Globus pallidus (tissue), 1 donor: ENCODE results near the gene FLNC.

Source experiments
- DNase-seq: peaks from one replicate; pipeline ENCODE4 v3.0.0-alpha.2; 2015; ENCODE audit warnings: low spot score

Gene FLNC

GRCh38 chr7:128846781-128847444 lies 16.7 kb downstream of the FLNC start:
- DNase-seq = no peak

DNA sequence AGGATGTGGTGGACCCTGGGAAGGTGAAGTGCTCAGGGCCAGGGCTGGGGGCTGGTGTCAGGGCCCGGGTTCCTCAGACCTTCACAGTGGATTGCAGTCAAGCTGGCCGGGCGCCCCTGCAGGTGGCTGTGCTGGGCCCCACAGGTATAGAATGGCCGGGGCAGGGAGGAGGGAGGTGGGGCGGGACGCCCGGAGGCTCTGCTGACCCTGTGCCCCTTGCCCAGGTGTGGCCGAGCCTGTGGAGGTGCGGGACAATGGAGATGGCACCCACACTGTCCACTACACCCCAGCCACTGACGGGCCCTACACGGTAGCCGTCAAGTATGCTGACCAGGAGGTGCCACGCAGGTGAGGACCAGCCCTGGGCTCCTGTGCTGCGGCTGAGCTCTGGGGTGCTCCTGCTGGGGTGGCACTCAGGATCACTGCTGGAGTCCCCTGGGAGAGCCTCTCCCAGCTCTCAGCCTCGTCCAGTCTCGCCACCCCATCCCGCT lies 17.6 kb downstream of the FLNC start:
- no peak for DNase-seq

GRCh38 chr7:128848289-128849155 lies 18.3 kb downstream of the FLNC start:
- no peak for DNase-seq

GRCh38 chr7:128849156-128849515 lies 18.9 kb downstream of the FLNC start:
- DNase-seq = no peak

GRCh38 chr7:128849804-128850490 lies 19.7 kb downstream of the FLNC start:
- no peak for DNase-seq

DNA sequence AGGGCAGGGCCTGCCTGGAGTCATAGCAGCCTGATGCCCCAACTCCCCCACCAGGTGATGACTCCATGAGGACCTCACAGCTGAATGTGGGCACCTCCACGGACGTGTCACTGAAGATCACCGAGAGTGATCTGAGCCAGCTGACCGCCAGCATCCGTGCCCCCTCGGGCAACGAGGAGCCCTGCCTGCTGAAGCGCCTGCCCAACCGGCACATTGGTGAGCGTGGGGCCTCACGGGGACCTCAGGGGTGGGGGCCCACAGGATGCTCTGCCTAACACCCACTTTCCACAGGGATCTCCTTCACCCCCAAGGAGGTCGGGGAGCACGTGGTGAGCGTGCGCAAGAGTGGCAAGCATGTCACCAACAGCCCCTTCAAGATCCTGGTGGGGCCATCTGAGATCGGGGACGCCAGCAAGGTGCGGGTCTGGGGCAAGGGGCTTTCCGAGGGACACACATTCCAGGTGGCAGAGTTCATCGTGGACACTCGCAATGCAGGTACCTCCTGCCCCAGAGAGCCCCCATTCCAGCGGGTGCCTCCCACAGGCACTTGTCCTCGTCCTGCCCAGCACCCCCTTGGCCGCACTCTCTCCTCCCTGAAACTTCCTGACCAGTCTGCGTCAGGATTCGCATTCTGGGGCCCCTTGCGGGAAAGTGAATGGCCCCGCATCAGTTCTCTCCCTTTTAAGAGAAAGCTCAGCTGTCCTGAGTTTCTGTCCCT lies 22.5 kb downstream of the FLNC start:
- no peak for DNase-seq

DNA sequence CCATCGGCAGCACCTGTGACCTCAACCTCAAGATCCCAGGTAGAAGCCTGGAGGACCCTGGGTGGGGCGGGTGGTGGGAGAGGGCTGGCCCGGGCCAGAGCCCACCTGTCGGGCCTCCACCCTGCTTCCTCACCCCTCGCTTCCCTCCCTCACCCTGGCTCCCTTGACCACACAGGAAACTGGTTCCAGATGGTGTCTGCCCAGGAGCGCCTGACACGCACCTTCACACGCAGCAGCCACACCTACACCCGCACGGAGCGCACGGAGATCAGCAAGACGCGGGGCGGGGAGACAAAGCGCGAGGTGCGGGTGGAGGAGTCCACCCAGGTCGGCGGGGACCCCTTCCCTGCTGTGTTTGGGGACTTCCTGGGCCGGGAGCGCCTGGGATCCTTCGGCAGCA lies 23.6 kb downstream of the FLNC start:
- DNase-seq = no peak

- DNase-seq = no peak
Observed at GRCh38 chr7:128854396-128854795, 24.2 kb downstream of the FLNC start.

DNA sequence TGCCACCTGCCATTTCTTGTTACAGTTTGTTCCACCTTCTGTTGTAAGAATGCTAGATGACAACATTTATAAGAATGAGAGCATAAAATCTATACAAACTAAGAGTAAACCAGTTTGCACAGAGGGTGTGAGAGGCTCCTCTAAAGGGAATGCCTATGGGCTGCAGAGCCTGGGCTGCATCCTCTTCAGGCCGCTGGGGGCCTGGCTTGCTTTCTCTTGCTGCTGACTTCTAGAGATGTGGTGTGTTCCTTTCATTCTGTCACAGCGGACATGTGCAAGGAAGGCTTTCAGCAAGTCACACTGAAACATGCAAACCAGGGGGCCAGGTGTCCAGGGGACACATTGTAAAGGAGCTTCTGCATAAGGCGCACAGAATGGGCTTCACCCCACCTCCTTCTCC lies 25.4 kb downstream of the FLNC start:
- no peak for DNase-seq

DNA sequence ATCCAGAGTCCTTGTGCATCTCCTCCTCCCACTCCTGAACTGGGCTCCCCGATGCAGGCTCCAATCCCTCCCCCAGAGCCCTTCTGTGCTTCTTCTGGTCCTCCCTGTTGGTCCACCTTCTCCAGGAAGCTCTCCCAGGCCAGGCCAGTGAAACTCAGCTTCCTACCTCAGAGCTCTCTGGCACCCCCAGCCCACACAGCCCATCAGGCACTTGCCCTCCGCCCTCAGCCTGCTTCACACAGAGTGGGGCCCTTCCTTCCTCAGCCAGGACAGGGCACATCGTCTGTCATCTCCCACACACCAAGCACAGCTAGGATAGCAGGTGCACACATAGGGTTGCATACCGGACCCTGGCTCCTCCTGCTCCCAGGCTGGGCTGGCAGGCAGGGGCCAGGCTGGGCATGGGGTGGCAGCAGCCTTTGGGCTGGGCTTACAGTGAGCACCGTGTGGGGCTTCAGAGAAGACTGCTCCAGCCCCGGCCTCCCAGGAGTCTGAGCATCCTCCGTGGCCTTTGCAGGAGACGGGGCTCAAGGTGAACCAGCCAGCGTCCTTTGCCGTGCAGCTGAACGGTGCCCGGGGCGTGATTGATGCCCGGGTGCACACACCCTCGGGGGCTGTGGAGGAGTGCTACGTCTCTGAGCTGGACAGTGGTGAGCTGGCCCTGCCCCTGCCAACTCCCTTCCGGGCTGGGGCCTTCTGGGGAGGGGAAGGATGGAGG lies 26.0 kb downstream of the FLNC start:
- no peak for DNase-seq

DNA sequence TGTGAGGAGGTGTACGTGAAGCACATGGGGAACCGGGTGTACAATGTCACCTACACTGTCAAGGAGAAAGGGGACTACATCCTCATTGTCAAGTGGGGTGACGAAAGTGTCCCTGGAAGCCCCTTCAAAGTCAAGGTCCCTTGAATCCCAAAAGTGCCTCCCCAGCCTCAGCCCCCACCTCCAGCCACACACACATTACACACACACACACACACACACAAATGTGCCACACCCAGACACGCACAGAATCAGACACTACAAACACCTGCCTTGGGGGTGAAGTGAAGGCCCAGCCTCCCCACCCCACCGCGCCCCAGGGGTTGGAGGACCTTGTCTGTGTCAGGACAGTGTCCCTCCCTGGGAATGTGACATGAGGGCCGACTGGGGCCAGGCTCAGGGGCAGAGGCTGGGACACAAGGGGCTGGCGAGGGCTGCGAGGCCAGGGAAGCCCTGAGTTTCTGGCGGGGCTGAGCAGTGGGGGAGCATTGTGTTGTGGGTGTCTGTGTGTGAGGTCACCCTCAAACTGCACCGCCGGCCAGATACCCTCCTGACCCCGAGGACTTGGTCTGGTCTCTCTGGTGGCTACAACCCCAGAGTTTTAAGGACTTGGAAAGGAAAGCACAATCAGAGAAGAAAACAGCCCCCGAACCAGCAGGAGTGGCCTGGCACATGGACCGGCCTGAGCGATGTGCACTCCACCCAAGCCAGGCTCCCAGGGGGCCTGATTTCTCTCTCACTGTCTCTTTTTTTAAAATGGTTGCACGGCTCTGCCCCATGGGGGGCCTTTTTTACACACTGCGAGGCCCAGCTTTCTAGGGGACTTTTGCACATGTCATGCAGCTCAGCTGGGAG lies 28.4 kb downstream of the FLNC start:
- no peak for DNase-seq

- DNase-seq = no peak
Observed at GRCh38 chr7:128859232-128860157, 29.3 kb downstream of the FLNC start.

DNA sequence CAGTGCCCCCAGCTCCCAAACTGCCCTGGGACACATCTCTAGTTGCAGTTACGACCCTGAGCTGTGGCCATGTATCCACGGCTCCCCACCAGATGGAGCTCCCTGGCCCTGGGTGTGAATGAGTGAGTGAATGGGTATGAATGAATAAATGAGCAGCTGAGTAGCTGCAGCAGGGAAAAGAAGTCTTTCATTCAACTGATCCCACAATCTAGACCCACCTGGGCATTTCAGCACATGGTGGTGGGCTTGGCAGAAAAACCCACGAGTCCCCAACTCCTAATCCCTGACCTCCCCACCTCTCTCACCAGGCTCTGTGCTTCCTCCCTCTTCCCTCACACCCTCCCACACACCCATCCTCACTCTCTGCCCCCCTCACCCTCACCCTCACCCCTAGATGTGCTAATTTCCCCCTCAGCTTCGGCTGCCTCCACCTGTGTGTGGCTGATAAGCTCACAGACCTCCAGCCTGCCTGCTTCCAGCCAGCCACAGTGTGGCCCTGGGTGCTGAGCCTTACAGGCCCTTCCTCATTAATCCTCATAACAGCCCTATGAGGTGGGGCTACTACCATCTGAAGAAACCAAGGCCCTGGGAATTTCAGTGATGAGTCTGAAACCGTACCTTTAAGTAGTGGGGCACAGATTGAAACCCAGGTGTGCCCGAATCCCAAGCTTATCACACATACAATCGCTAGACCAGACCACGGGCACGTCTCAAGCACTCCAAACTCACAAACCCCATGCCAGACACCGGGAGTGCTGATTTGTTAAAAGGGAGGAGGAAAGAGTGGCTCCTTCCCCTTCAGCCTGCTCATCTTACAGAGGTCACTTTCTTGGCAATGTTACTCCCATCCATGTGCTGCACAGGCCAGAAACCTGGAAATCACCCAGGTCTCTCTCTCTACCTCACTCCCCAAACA lies 30.2 kb downstream of the FLNC start:
- no peak for DNase-seq

- no peak for DNase-seq
Observed at GRCh38 chr7:128861957-128862570, 31.9 kb downstream of the FLNC start.

DNA sequence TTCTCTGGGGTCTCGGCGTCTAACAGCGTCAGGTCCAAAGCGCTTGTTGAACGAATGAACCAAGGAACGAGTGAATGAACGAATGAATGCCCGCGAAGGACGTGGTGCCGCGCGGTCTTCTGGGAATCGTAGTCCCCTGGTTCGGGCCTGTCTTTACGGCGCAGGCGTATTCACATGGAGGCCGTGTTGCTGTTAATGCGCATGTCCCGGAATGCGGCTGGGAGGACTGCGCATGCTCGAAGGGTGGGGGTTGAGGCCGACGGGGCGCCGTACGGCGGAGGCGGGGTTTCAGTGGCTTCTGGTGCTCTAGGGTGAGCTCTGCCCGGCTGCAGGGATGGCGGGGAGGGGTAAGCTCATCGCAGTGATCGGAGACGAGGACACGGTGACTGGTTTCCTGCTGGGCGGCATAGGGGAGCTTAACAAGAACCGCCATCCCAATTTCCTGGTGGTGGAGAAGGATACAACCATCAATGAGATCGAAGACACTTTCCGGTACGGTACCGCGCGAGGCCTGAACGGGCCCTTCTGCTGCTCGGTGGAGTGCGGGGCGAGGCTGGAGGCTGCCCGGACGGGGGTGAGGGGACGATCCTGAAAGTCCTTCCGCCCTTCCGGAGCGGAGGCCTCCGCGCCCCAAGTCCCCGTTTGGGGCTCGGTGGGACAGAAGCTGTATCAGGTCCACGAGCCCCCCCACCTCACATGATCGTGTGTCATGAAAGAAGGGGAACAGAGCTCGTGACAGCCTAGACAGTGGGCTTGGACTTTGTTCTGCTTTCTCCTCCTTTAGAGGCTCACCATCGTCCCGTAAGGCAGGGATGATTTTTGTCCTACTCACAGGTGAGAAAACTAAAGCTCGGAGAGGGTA lies 32.6 kb downstream of the FLNC start, which contains the start of gene ATP6V1F:
Gene ATP6V1F (plus strand): TSS at position 286 of the 862 bp plus-strand sequence. CDS start 49 bp downstream, at position 335.
- DNase-seq = peak; percentile 96

DNA sequence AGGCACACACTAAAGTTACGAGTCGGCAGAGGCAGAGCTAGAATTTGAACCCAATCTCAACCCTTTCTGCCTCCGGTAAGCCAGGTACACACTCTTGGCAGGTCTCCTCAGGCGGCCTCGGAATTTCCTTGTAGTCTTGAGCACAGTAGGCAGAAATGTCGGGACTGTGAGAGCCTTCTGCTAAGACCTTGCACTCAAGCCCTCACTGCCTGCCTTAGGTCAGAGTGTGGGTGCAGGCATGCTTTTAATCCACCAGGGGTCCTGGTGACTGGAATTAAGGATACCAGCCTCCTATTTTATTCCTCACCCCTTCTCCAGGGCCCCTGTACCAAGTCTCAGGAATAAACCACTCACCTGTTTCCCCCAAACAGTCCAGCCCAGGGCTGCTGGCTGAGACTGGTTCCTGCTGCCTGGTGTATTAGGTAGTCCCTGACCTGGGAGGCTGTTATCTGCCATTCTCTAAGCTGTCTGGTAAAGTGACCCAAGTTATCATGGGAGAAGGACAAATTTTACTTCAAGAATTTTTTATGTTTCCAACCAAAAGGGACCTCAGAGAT lies 33.3 kb downstream of the FLNC start:
- DNase-seq = no peak
